GM19397 (cell line): Measurements from ENCODE around the gene PTGR3.
"Not testable (repeated sequence)": the region's sequence is repeated elsewhere in the genome, so short reads cannot be mapped to it uniquely, and the experiment has no call there.

ENCODE experiments used
- ATAC-seq: cut with Tn5 transposase; IDR thresholded peaks from one replicate; pipeline ENCODE4 v1.9.1; 2021; ENCODE audit warnings: mild to moderate bottlenecking, moderate library complexity; ENCODE audit not compliant: unreplicated experiment

PTGR3 gene

DNA sequence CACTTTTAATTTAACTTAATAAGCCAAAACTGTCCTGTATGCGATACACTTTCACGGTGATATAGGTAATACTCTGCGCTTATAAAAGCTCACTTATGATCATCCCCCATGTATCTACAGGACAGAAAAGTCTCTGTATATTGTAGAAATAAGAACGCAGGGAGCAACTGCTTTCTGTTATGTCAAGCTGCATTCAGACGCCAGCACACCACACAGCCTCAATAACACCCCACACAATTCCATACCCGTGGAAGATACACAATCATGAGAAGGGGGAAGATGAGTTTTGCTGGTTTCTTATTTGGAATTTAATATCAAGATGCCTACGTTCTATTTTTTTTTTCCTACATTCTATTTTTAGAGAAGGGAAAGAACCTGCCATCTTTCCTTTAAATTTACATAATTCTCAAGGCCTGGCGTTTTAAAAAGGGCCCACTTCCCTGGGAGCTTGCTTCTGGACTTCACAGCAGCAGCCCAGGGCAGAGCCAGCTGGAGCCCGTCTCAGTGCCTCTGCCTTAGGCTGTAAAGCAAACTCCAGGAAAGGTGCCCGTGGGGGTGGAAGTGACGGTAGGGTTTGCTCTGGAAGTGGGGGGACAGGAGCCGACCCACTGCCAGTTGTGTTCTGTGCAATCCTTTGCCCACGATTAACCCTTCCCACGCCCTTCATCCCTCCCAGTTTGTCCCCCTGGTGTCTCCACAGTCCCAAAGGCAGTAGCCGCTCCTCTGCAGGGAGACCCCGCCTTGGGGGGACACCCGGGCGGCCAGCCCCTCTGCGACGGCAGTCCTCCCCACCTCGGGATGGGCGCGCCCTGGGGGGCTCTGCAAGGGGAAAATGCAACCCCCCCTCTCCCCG lies 5.3 kb downstream of the PTGR3 start:
- ATAC-seq, result no peak

GRCh38 chr18:75202696-75203365 lies 6.1 kb downstream of the PTGR3 start:
- no peak for ATAC-seq

GRCh38 chr18:75201282-75202270 lies 7.4 kb downstream of the PTGR3 start:
- ATAC-seq, result no peak

GRCh38 chr18:75200605-75201280 lies 8.2 kb downstream of the PTGR3 start:
- ATAC-seq, result no peak

GRCh38 chr18:75200071-75200470 lies 8.9 kb downstream of the PTGR3 start:
- no peak for ATAC-seq

DNA sequence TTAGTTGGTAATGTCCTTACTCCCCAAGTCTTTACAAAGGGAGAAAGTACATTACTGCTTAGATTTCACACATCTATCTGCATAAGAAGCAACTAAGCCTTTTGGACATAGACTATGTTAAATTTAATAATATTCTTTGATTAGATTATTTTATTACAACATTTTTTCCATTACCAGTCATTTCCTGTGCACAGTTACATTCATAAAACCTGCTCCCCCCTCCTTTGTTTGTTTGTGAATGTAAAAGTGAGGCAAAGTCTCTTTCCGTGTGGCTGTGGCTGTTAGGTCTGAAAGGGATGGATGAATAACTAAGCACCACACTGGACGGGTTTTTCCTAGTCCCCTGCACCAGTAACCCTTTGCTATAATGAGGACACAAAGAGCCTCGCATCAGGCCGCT lies 9.6 kb downstream of the PTGR3 start:
- no peak for ATAC-seq

DNA sequence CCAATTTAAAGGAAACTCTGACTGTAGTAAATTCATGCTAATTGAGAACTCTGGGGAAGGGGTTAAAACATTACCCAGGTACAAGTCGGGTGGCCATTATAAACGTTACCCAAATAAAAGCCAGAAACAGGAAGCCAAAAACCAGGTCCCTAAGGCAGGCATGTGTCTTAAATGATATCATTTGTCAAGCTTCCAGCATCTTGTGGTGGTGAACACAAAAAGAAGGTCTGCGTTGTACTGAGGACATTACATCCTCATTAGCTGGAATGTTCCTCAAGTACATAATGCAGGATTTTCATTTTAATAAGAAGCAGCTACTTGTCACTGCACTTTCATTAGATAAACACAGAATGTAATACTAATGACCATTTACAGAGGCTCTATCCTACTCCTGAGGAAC lies 10.9 kb downstream of the PTGR3 start:
- no peak for ATAC-seq

- no peak for ATAC-seq
Measured at GRCh38 chr18:75192899-75193298, 16.0 kb downstream of the PTGR3 start.

GRCh38 chr18:75189696-75190095 lies 19.2 kb downstream of the PTGR3 start:
- no peak for ATAC-seq

- ATAC-seq, result not testable (repeated sequence)
Measured at GRCh38 chr18:75187702-75188101, 21.2 kb downstream of the PTGR3 start.

DNA sequence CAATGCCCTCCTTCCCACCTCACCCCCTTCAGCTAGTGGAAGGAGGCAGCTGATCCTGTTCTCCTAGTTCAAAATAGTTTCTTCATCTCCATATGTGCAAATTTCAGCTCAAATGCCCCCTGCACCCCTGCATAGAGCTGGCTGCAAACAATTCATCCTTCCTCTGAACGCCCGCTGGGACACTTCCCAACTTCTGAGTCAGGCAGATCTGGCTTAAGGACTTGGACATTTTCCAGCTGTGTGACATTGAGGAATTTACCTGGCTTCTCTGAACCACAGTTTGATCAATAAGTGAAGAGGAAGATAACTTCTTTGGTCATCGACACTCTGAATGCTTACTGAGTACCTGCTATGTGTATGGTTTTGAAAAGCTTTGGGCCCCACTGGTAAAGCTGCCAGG lies 23.5 kb downstream of the PTGR3 start:
- no peak for ATAC-seq

DNA sequence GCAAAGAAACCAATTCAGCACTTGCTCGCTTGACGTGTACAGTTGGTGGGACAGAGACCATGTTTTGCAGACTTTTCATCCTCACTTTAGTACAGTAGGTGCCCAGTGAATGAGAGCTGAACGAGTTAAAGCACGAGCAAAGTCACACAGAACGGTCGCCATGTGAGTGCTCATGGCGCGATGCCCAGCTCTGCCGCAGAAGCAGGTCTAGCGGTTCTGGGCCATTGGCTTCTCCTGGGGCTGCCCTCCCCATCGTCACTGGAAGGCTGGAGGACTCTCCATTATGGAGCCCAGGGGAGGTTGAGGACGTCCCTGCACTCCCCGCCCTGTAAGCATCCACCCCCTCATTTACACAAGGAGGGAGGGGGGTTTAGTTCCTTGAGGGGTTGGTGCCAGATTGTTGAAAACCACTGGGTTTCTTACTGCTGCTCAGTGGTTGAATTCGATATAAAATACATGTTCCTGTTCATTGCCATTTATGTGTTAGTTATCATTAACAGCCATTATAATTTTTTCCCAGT lies 24.9 kb downstream of the PTGR3 start:
- ATAC-seq, result no peak

- no peak for ATAC-seq
Measured at GRCh38 chr18:75183524-75183923, 25.4 kb downstream of the PTGR3 start.

DNA sequence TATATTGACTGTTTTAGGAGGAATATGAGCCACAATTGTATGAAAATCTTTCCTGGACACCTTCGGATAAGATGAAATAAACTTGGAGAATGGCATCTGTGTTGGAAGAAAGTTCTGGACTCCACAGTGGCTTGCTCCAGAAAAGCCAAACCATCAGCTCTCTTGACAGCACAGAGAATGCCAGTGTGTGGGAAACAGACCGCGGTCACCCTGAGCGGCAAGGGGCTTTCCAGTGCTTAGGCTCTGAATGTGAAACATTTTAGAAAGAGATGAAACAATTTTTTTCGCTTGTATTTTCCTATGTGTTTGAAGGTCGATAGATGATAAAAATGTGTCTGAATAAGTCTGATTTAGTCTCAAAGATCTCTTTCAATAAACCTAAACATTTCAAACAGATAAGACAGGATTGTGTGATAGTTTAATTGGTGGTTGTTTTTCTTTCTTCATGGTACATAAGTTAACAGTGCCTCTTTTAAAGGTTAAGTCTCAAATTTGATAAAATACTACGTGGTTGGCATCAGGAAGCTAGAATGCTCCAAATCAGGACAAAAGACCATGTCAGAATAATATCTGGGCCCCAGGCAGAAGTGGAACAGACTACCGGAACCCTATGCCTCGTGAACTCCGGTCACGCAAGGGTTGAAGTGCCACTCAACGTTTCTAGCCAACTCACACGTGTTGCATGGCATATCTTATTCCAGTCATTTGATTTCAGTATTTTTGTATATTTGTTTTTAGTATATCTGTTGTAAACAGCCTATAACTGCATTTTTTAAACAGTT lies 28.9 kb downstream of the PTGR3 start:
- no peak for ATAC-seq

- ATAC-seq, result no peak
Measured at GRCh38 chr18:75178376-75178775, 30.6 kb downstream of the PTGR3 start.

GRCh38 chr18:75176849-75177248 lies 32.1 kb downstream of the PTGR3 start:
- no peak for ATAC-seq

- no peak for ATAC-seq
Measured at GRCh38 chr18:75173738-75174137, 35.2 kb downstream of the PTGR3 start.

- ATAC-seq, result peak; percentile 98
Measured at GRCh38 chr18:75173125-75173432, 35.9 kb downstream of the PTGR3 start.

GRCh38 chr18:75172299-75173124 lies 36.4 kb downstream of the PTGR3 start:
- ATAC-seq, result peak; percentile 33
